ENCODE data around the gene MAGEF1. TPM values are rescaled to one million over a fixed set of nuclear protein-coding genes. Genes with fewer than 3 reads are reported as not detected.

The MAGEF1 gene
- total and polyA plus RNA-seq, 12 donors, result 20.1 to 33.9 (median 30.5) TPM

GRCh38 chr3:184738982-184739381 lies 27.1 kb upstream of the MAGEF1 start:
- Histone ChIP-seq H3K9me3 (no peaks in the 10 kb centered on the region), H3K4me3 (no peak overlapping the region), H3K27me3 (peaks cover 0 to 9% (median 0%) of the 10 kb centered on the region in 7 donors), H3K4me1 (peaks cover 0 to 4% (median 0%) of the 10 kb centered on the region in 9 donors), H3K27ac (no peak overlapping the region), H3K36me3 (no peaks in the 10 kb centered on the region)
- DNase-seq (no peak), ATAC-seq (no peak)
- intact Hi-C loops (cut with DNase I), result no loop called here
- WGBS, 2 donors, result 94 to 97% methylated on average over 4 of the region's 4 CpGs
- no peak for TF ChIP-seq CTCF (IDR thresholded peaks at IDR 0.05)

- ATAC-seq, result no peak
- H3K27me3 ChIP-seq, result peaks cover 0 to 14% (median 0%) of the 10 kb centered on the region in 7 donors
- peaks cover 0 to 4% (median 0%) of the 10 kb centered on the region in 9 donors for H3K4me1 ChIP-seq
- no peak overlapping the region for H3K27ac ChIP-seq
- no peaks in the 10 kb centered on the region for H3K9me3 ChIP-seq
- intact Hi-C loops (cut with DNase I), result no loop called here
- DNase-seq, result no peak
- WGBS, 2 donors, result 62 to 65% methylated on average over 8 of the region's 8 CpGs
- no peaks in the 10 kb centered on the region for H3K36me3 ChIP-seq
- no peak overlapping the region for H3K4me3 ChIP-seq
- TF ChIP-seq CTCF (IDR thresholded peaks at IDR 0.05), result no peak
Observed at GRCh38 chr3:184738506-184738890, 26.6 kb upstream of the MAGEF1 start.

- no peak for DNase-seq
- H3K4me3 ChIP-seq, result no peak overlapping the region
- H3K36me3 ChIP-seq, result no peaks in the 10 kb centered on the region
- 60 to 61% methylated on average over 15 of the region's 15 CpGs for WGBS, 2 donors
- peaks cover 0 to 16% (median 0%) of the 10 kb centered on the region in 7 donors for H3K27me3 ChIP-seq
- no peaks in the 10 kb centered on the region for H3K9me3 ChIP-seq
- peak in 2 of 8 donors; percentile 41 to 76 for ATAC-seq
- TF ChIP-seq CTCF (IDR thresholded peaks at IDR 0.05), result no peak
- intact Hi-C loops (cut with DNase I), result no loop called here
- peaks cover 0 to 4% (median 0%) of the 10 kb centered on the region in 9 donors for H3K4me1 ChIP-seq
- H3K27ac ChIP-seq, result no peak overlapping the region
Observed at GRCh38 chr3:184737641-184738505, 26.0 kb upstream of the MAGEF1 start.

- no peaks in the 10 kb centered on the region for H3K9me3 ChIP-seq
- no peak for ATAC-seq
- H3K36me3 ChIP-seq, result no peaks in the 10 kb centered on the region
- intact Hi-C loops (cut with DNase I), result no loop called here
- H3K27me3 ChIP-seq, result peaks cover 0 to 16% (median 0%) of the 10 kb centered on the region in 7 donors
- 91 to 97% methylated on average over 3 of the region's 3 CpGs for WGBS, 2 donors
- peaks cover 0 to 4% (median 0%) of the 10 kb centered on the region in 9 donors for H3K4me1 ChIP-seq
- no peak overlapping the region for H3K27ac ChIP-seq
- DNase-seq, result no peak
- no peak for TF ChIP-seq CTCF (IDR thresholded peaks at IDR 0.05)
- H3K4me3 ChIP-seq, result no peak overlapping the region
Observed at GRCh38 chr3:184737063-184737462, 25.2 kb upstream of the MAGEF1 start.
